ENCODE measurements around the gene PTPN9. TPM values are rescaled to one million over a fixed set of nuclear protein-coding genes. Genes with fewer than 3 reads are reported as not detected.

The PTPN9 gene
- total and polyA plus RNA-seq, 4 donors: 9.8 to 37.9 (median 21.1) TPM

Other genes with a start within 250 kb of the PTPN9 start
- 10 to 100 TPM; 27.0 to 32.8 TPM for gene COMMD4, start 243.3 kb downstream of the PTPN9 start, total RNA-seq
- 100 to 1,000 TPM in 1 of 2 donors, 10 to 100 TPM in 1; 45.6 to 136 TPM for gene COMMD4, start 243.3 kb downstream of the PTPN9 start, polyA plus RNA-seq
- gene NEIL1, start 232.3 kb downstream of the PTPN9 start, total RNA-seq: 10 to 100 TPM; 15.4 to 45.5 TPM
- 10 to 100 TPM in 1 of 2 donors, 1 to 10 TPM in 1; 7.9 to 80.4 TPM for gene NEIL1, start 232.3 kb downstream of the PTPN9 start, polyA plus RNA-seq
- gene MAN2C1, start 210.7 kb downstream of the PTPN9 start, total RNA-seq: 100 to 1,000 TPM; 198 to 257 TPM
- gene MAN2C1, start 210.7 kb downstream of the PTPN9 start, polyA plus RNA-seq: 100 to 1,000 TPM in 1 of 2 donors, 10 to 100 TPM in 1; 49.2 to 768 TPM
- gene SIN3A, start 127.6 kb downstream of the PTPN9 start, total RNA-seq: 10 to 100 TPM; 67.1 to 67.9 TPM
- 10 to 100 TPM in 1 of 2 donors, 1 to 10 TPM in 1; 7.6 to 14.1 TPM for gene SIN3A, start 127.6 kb downstream of the PTPN9 start, polyA plus RNA-seq
- gene SNUPN, start 46.4 kb upstream of the PTPN9 start, total RNA-seq: 10 to 100 TPM; 16.3 to 20.9 TPM
- gene SNUPN, start 46.4 kb upstream of the PTPN9 start, polyA plus RNA-seq: 10 to 100 TPM; 17.9 to 18.7 TPM
- gene IMP3, start 60.9 kb upstream of the PTPN9 start, total RNA-seq: 10 to 100 TPM; 35.2 to 46.1 TPM
- gene IMP3, start 60.9 kb upstream of the PTPN9 start, polyA plus RNA-seq: 10 to 100 TPM; 38.7 to 47.0 TPM
- gene SNX33, start 68.6 kb upstream of the PTPN9 start, total RNA-seq: 10 to 100 TPM; 30.9 to 59.5 TPM
- gene SNX33, start 68.6 kb upstream of the PTPN9 start, polyA plus RNA-seq: 10 to 100 TPM in 1 of 2 donors, 1 to 10 TPM in 1; 6.3 to 26.7 TPM
- gene CSPG4, start 133.5 kb upstream of the PTPN9 start, total RNA-seq: 100 to 1,000 TPM in 1 of 2 donors, 10 to 100 TPM in 1; 86.8 to 160 TPM
- gene CSPG4, start 133.5 kb upstream of the PTPN9 start, polyA plus RNA-seq: 10 to 100 TPM; 10.6 to 45.1 TPM

All from aorta (tissue), 4 donors.